Hepatocyte (in vitro differentiated cells): ENCODE measurements around the gene MCM6. TPM values are rescaled to one million over a fixed set of nuclear protein-coding genes. Genes with fewer than 3 reads are reported as not detected.

ENCODE experiments used
- DNase-seq: peaks from one replicate; pipeline ENCODE4 v3.0.0-alpha.2; 2016; ENCODE audit warnings: low spot score
- H2AFZ ChIP-seq: fragments of 200-600 bp; sonication (generic); 2 replicates; pipeline ENCODE4 v1.6.0; 2016; ENCODE audit warnings: antibody characterized with exemption, mild to moderate bottlenecking
- H3K27ac ChIP-seq: fragments of 200-600 bp; sonication (generic); 2 replicates; pipeline ENCODE4 v1.5.1; 2016; ENCODE audit warnings: mild to moderate bottlenecking
- H3K27me3 ChIP-seq: fragments of 200-600 bp; sonication (generic); 2 replicates; pipeline ENCODE4 v1.6.1; 2016
- H3K36me3 ChIP-seq: fragments of 200-600 bp; sonication (generic); replicated peaks from 2 replicates; pipeline ENCODE4 v1.5.1; 2016; ENCODE audit warnings: low read depth; ENCODE audit not compliant: insufficient read depth
- H3K4me1 ChIP-seq: fragments of 200-600 bp; sonication (generic); 2 replicates; pipeline ENCODE4 v1.5.1; 2016; ENCODE audit warnings: mild to moderate bottlenecking, moderate library complexity; ENCODE audit not compliant: insufficient read depth
- H3K4me2 ChIP-seq: fragments of 200-600 bp; sonication (generic); 2 replicates; pipeline ENCODE4 v1.6.0; 2016
- H3K4me3 ChIP-seq: fragments of 200-600 bp; sonication (generic); 2 replicates; pipeline ENCODE4 v1.5.1; 2016; ENCODE audit warnings: mild to moderate bottlenecking
- H3K79me2 ChIP-seq: fragments of 200-600 bp; sonication (generic); 2 replicates; pipeline ENCODE4 v1.6.0; 2017; ENCODE audit warnings: mild to moderate bottlenecking
- H3K9me2 ChIP-seq: fragments of 200-600 bp; sonication (generic); replicated peaks from 2 replicates; pipeline ENCODE4 v1.6.0; 2017; ENCODE audit warnings: mild to moderate bottlenecking; ENCODE audit not compliant: insufficient read depth
- H3K9me3 ChIP-seq: fragments of 200-600 bp; sonication (generic); 2 replicates; pipeline ENCODE4 v1.5.1; 2016; ENCODE audit warnings: low read depth, mild to moderate bottlenecking
- H4K20me1 ChIP-seq: fragments of 200-600 bp; sonication (generic); 2 replicates; pipeline ENCODE4 v1.6.0; 2016; ENCODE audit warnings: mild to moderate bottlenecking; ENCODE audit not compliant: insufficient read depth, poor library complexity, severe bottlenecking
- EZH2 ChIP-seq: fragments of 200-600 bp; sonication (generic); IDR thresholded peaks from 2 replicates; pipeline ENCODE4 v1.6.1; 2016; ENCODE audit warnings: antibody characterized with exemption, mild to moderate bottlenecking, borderline replicate concordance
- EZH2phosphoT487 ChIP-seq: fragments of 200-600 bp; sonication (generic); IDR thresholded peaks from one replicate; pipeline ENCODE4 v1.6.1; 2018; ENCODE audit warnings: antibody characterized with exemption, mild to moderate bottlenecking, low read depth, moderate library complexity; ENCODE audit not compliant: unreplicated experiment, severe bottlenecking
- WGBS: methylation state at CpG from one replicate; pipeline ENCODE4 v1.1.6; 2016; ENCODE audit warnings: low lambda C conversion rate; ENCODE audit errors: missing lambda C conversion rate; 5-methylcytosine and 5-hydroxymethylcytosine counted together
- polyA plus RNA-seq: library from polyadenylated mRNA; unstranded; fragments of >200 nt; fragmentation: Nextera tagmentation; extraction: Ambion mirVana; gene quantifications from 2 replicates; pipeline ENCODE4 v1.2.1, GENCODE V29; 2016
- total RNA-seq: library from RNA; depleted of rRNA; stranded (reverse); fragments of >200 nt; gene quantifications from 2 replicates; pipeline ENCODE4 v1.2.3, GENCODE V29; 2014
- TF ChIP-seq, protein P1 (sequence below): fragments of 200-600 bp; sonication (generic); IDR thresholded peaks from 2 replicates; pipeline ENCODE4 v1.5.1; 2016; ENCODE audit warnings: antibody characterized with exemption, mild to moderate bottlenecking; ENCODE audit not compliant: poor library complexity

MCM6 gene
- total and polyA plus RNA-seq, 2 experiments from 2014 or later, result 8.3 to 17.9 TPM

DNA sequence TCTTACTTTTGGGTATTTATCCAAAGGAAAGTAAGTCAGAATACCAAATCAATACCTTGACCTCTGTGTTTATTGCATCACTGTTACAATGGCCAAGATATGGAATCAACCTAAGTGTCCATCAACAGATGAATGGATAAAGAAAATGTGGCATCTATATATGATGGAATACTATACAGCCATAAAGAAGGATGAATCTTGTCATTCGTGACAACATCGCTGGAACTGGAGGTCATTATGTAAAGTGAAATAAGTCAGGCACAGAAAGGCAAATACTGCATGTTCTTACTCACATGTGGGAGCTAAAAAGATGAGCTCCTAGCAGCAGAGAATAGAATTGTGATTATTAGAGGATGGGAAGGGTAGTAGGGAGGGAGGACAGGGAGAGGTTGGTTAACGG is 73.9 kb downstream of the MCM6 start:
- Histone ChIP-seq H3K4me2 (no peak overlapping the region), H3K9me3 (no peaks in the 10 kb centered on the region), H2AFZ (no peak overlapping the region), H3K36me3 (no peaks in the 10 kb centered on the region), H3K9me2 (no peaks in the 10 kb centered on the region), H3K79me2 (no peaks in the 10 kb centered on the region), H4K20me1 (no peaks in the 10 kb centered on the region), H3K27ac (no peak overlapping the region), H3K4me3 (no peak overlapping the region), H3K4me1 (peaks cover 6% of the 10 kb centered on the region), H3K27me3 (no peaks in the 10 kb centered on the region)
- no peak for DNase-seq
- TF ChIP-seq, protein P1, sequence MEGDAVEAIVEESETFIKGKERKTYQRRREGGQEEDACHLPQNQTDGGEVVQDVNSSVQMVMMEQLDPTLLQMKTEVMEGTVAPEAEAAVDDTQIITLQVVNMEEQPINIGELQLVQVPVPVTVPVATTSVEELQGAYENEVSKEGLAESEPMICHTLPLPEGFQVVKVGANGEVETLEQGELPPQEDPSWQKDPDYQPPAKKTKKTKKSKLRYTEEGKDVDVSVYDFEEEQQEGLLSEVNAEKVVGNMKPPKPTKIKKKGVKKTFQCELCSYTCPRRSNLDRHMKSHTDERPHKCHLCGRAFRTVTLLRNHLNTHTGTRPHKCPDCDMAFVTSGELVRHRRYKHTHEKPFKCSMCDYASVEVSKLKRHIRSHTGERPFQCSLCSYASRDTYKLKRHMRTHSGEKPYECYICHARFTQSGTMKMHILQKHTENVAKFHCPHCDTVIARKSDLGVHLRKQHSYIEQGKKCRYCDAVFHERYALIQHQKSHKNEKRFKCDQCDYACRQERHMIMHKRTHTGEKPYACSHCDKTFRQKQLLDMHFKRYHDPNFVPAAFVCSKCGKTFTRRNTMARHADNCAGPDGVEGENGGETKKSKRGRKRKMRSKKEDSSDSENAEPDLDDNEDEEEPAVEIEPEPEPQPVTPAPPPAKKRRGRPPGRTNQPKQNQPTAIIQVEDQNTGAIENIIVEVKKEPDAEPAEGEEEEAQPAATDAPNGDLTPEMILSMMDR, result no peak
- TF ChIP-seq EZH2, result no peak
- TF ChIP-seq EZH2phosphoT487, result no peak
- 65% methylated on average over 3 of the region's 3 CpGs for WGBS

DNA sequence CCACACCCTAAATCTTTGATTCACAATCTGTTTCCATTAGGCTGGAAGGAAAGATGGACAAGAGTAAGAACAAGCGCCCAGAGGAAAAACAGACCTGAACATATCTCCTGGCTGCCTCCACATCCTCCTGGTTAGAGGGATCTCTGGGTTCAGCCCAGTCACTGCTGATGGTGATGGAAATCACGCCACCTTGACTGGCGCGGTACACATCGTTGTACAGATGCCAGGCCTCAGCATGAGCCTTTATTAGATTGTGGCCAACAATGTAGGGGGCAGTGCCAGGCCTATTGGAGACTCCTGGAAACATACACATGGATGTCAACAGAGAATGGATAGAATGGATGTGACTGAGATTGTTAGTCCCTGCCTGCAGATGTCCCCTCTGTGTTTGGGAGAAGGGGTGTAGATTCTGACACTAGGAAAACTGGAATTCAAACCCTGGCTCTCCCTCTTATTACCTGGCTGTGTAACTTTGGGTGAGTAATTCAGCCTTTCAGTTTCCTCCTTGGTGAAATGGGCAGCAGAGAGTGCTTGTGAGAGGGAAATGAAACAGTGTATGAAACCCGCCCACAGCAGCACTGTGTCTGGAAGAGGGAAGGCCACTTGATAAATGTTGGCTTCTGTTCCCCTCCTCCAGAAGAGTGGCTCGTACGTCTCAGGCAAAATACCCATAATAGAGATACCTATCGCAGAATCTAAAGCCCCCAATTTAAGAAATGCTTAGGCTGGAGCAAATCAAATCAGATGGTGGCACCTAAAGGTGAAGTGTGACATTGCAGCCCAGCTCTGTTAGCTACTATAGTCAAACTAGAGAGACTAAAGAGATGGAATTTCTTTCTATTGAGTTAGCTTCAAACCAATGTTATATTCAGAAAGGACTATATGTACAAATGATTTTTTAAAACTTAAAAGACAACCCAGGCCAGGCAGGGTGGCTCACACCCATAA is 75.5 kb downstream of the MCM6 start:
- Histone ChIP-seq H3K9me3 (no peaks in the 10 kb centered on the region), H3K36me3 (no peaks in the 10 kb centered on the region), H4K20me1 (no peaks in the 10 kb centered on the region), H3K4me1 (peaks cover 6% of the 10 kb centered on the region), H3K27me3 (no peaks in the 10 kb centered on the region), H3K27ac (no peak overlapping the region), H3K4me2 (no peak overlapping the region), H2AFZ (no peak overlapping the region), H3K9me2 (no peaks in the 10 kb centered on the region), H3K79me2 (no peaks in the 10 kb centered on the region), H3K4me3 (no peak overlapping the region)
- 89% methylated on average over 9 of the region's 9 CpGs for WGBS
- no peak for DNase-seq
- TF ChIP-seq EZH2 (no peak), EZH2phosphoT487 (no peak)
- TF ChIP-seq, protein P1, result no peak

DNA sequence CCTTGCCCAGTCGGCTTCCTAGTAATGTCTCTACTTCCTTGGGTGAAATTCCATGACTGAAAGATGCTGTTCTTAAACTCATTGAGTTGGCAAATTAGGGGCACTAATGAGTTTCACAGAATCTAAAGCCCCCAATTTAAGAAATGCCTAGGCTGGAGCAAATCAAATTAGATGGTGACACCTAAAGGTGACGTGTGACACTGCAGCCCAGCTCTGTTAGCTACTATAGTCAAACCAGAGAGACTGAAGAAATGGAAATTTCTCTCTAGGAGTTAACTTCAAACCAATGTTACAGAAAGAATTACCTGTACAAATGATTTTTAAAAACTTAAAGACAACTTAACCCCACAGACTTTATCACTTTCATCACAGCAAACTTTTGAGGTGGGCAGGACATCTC is 76.5 kb downstream of the MCM6 start:
- Histone ChIP-seq H3K4me2 (no peak overlapping the region), H3K4me3 (no peak overlapping the region), H3K27me3 (no peaks in the 10 kb centered on the region), H3K36me3 (no peaks in the 10 kb centered on the region), H3K27ac (no peak overlapping the region), H4K20me1 (no peaks in the 10 kb centered on the region), H3K9me3 (no peaks in the 10 kb centered on the region), H3K9me2 (no peaks in the 10 kb centered on the region), H3K4me1 (peaks cover 6% of the 10 kb centered on the region), H2AFZ (no peak overlapping the region), H3K79me2 (no peaks in the 10 kb centered on the region)
- WGBS, result 56% methylated on average over 2 of the region's 2 CpGs
- TF ChIP-seq EZH2phosphoT487 (no peak), EZH2 (no peak)
- TF ChIP-seq, protein P1, result no peak
- no peak for DNase-seq
